ENCODE results near the gene TFDP2. TPM values are rescaled to one million over a fixed set of nuclear protein-coding genes. Genes with fewer than 3 reads are reported as not detected.

The TFDP2 gene
- total RNA-seq, 1 experiment from 2014 or later, result 55.4 TPM

GRCh38 chr3:141901914-141902313, 247.4 kb downstream of the TFDP2 start:
- DNase-seq (ENCODE audit: low read depth, low spot score) (no peak), ATAC-seq (no peak)
- H3K27me3 ChIP-seq (ENCODE audit: insufficient read depth, low read length), result no peaks in the 10 kb centered on the region
- no peaks in the 10 kb centered on the region for H3K4me1 ChIP-seq (ENCODE audit: control insufficient read depth in 1 of 2, insufficient read depth in 2 of 2, low read length in 2 of 2)
- intact Hi-C loops (cut with micrococcal nuclease), result no loop called here
- no peak overlapping the region for H3K27ac ChIP-seq (ENCODE audit: low read depth, low read length)
- TF ChIP-seq EZH2phosphoT487 (IDR thresholded peaks at IDR 0.05; ENCODE audit: borderline replicate concordance), result no peak
- no peak for TF ChIP-seq CBX3 (IDR thresholded peaks at IDR 0.05; ENCODE audit: low read depth)
- TF ChIP-seq YY1 (IDR thresholded peaks at IDR 0.05; ENCODE audit: extremely low read depth, insufficient replicate concordance, low read depth, low read length), result no peak
- TF ChIP-seq SP1 (IDR thresholded peaks at IDR 0.05; ENCODE audit: low read depth), result no peak
- no peak for TF ChIP-seq CEBPB (IDR thresholded peaks at IDR 0.05; ENCODE audit: low read depth)
- no peak for TF ChIP-seq ELF1 (IDR thresholded peaks at IDR 0.05; ENCODE audit: borderline replicate concordance, low read depth)
- TF ChIP-seq MAX (IDR thresholded peaks at IDR 0.05), result no peak
- TF ChIP-seq RAD21 (IDR thresholded peaks at IDR 0.05; ENCODE audit: low read depth), result no peak
- TF ChIP-seq REST (IDR thresholded peaks at IDR 0.05; ENCODE audit: low read depth), result no peak
- no peak for TF ChIP-seq ATF3 (IDR thresholded peaks at IDR 0.05)
- TF ChIP-seq ZNF274 (IDR thresholded peaks at IDR 0.05; ENCODE audit: low read depth, low read length), result no peak
- H3K9me3 ChIP-seq (ENCODE audit: control insufficient read depth in 1 of 2, insufficient read depth in 1 of 2, low read depth in 1 of 2, low read length in 2 of 2), result peaks cover 4 to 10% of the 10 kb centered on the region in 2 experiments; a peak in 1 of 4 replicates
- peaks cover 83% of the 10 kb centered on the region for H3K79me2 ChIP-seq (ENCODE audit: insufficient read depth, low read length)
- BruUV-seq (replicated peaks), result no TSS peak
- no peak overlapping the region for H2AFZ ChIP-seq (ENCODE audit: low read depth, low read length, poor library complexity, severe bottlenecking)
- ChIA-PET CTCF (no interaction called here), RAD21 (ENCODE audit: low non-redundant PET in 1 of 2, low total read pairs in 2 of 2, uncharacterized antibody in 2 of 2, unreplicated experiment in 2 of 2) (no interaction called here), POLR2A (no interaction called here)
- peaks cover 8% of the 10 kb centered on the region; the same call in 1 of the 2 replicates for H4K20me1 ChIP-seq (ENCODE audit: insufficient read depth)
- peaks cover 20 to 31% of the 10 kb centered on the region in 2 experiments for H3K36me3 ChIP-seq (ENCODE audit: control insufficient read depth in 1 of 2, insufficient read depth in 2 of 2, low read length in 2 of 2)
- H3K4me3 ChIP-seq (replicated peaks in 1 of 2; ENCODE audit: low read depth in 1 of 2, low read length in 2 of 2), result no peak overlapping the region
- no peak overlapping the region for H3K4me2 ChIP-seq (ENCODE audit: low read length)
- no peak overlapping the region for H3K9ac ChIP-seq (ENCODE audit: low read length)
- H3K9me2 ChIP-seq (ENCODE audit: insufficient read depth), result no peaks in the 10 kb centered on the region

All from HCT116 (cell line).